ENCODE measurements around the gene RPS6KC1.
"Not testable (repeated sequence)": the region's sequence is repeated elsewhere in the genome, so short reads cannot be mapped to it uniquely, and the experiment has no call there.

Gene RPS6KC1

DNA sequence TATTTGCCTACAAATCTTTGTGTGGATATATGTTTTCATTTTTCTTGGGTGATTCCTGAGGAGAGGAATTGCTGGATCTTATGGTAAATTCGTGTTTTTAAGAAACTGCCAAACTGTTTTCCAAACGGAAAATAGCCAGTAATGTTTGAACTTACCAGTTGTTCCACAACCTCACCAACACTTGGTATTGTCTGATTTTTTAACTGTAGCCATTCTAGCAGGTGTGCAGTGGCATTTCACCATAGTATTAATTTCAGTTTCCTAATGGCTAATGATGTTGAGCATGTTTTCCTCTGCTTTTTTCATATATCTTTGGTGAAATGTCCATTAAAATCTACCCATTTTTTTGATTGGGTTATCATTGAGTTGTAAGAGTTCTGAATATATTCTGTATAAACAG lies 56.6 kb downstream of the RPS6KC1 start:
- FAIRE-seq: no peak

- FAIRE-seq: no peak
Observed at GRCh38 chr1:213110349-213111300, 59.6 kb downstream of the RPS6KC1 start.

GRCh38 chr1:213111502-213111901 lies 60.5 kb downstream of the RPS6KC1 start:
- FAIRE-seq: peak; percentile 83

- not testable (repeated sequence) for FAIRE-seq
Observed at GRCh38 chr1:213112723-213113122, 61.7 kb downstream of the RPS6KC1 start.

- FAIRE-seq: not testable (repeated sequence)
Observed at GRCh38 chr1:213117699-213118180, 66.7 kb downstream of the RPS6KC1 start.

- FAIRE-seq: no peak
Observed at GRCh38 chr1:213119794-213120193, 68.8 kb downstream of the RPS6KC1 start.

- FAIRE-seq: no peak
Observed at GRCh38 chr1:213120386-213120785, 69.3 kb downstream of the RPS6KC1 start.

DNA sequence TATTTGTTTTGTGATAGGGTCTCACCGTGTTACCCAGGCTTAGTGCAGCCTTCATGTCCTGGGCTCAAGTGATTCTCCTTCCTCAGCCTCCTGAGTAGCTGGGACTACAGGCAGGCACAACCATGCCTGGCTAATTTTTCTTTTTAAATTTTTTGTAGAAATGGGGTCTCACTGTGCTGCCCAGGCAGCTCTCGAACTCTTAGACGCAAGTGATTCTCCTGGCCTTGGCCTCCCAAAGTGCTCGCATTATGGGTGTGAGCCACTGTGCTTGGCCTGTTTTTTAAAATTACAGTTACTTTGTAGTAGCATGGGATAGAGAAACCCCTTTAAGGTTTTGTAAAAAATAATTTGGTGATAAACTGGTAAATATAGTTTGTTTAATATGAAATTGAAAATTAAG lies 69.9 kb downstream of the RPS6KC1 start:
- no peak for FAIRE-seq

GRCh38 chr1:213122514-213122929 lies 71.5 kb downstream of the RPS6KC1 start:
- peak; percentile 95 for FAIRE-seq

DNA sequence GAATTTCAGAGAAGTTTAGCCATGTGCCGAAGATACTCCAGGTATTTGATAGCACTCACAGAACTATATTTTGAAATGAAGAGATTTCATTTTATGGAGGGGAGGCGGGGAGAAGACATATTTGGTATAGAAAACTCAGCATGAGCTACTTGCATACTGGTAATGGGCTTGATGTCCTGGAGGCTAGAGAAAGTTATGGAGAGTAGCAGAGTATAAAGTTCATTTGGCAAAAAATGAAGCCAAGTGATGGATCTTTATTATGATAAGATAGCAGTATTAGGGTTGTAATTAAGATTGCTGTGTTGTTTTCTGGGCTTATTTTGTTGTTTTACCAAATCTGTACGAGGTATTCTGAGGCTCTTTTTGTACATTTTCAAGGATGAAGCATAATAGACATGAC lies 72.0 kb downstream of the RPS6KC1 start:
- no peak for FAIRE-seq

- no peak for FAIRE-seq
Observed at GRCh38 chr1:213123536-213123935, 72.5 kb downstream of the RPS6KC1 start.

DNA sequence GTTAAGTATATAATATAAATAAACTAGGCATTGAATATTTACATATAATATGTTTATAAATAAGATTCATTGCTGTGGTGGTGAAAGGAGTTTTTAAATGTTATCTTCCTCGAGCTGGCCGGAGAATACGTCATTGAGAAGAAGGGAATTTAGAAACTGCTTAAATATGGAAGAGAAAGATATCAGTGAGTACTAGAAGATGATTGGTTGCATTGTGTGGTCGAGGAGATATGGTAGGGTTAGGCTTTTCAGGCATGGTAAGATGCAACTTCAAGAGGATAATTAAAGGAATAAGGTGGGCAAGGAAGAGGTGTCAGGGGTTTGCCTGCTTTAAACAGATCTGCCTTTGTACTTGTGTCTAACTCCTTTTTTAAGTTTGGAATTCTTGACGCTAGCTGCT lies 73.5 kb downstream of the RPS6KC1 start:
- no peak for FAIRE-seq

DNA sequence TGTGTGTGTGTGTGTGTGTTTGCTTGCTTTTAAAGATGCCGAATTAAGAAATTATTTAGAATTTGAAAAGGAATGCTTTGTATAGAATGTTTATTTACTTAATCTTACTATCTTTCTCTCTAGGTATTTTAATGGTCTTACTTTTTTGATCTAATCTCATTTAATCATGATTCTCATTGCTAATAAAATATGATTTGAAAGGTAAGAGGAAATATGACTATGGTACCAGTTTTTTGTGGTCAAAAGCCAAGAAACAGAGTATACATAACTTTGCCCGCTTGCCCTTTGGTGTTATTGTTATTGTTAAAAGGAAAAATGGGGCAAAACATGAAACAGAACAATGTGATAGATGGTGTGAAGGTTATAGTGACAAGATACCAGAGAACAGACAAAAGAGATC lies 74.6 kb downstream of the RPS6KC1 start:
- no peak for FAIRE-seq

DNA sequence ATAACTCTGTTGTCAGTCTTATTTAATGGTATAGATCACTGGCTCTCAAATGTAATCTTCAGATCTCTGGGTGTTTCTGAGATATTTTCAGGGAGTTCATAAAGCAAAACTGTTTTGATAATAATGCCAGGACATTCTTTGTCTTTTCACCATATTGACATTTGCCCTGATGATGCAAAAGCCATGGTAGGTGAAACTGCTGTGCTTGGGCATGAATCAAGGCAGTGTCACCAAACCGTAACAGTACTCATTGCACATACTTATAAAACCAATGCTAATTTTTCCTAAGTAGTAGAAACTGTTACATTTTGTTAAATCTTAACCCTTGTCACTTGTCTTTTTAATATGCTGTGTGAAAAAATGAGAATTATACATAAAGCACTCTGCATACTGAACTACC lies 76.0 kb downstream of the RPS6KC1 start:
- FAIRE-seq: no peak

- FAIRE-seq: peak; percentile 79
Observed at GRCh38 chr1:213131851-213132655, 81.0 kb downstream of the RPS6KC1 start.

- FAIRE-seq: no peak
Observed at GRCh38 chr1:213135572-213135971, 84.5 kb downstream of the RPS6KC1 start.

DNA sequence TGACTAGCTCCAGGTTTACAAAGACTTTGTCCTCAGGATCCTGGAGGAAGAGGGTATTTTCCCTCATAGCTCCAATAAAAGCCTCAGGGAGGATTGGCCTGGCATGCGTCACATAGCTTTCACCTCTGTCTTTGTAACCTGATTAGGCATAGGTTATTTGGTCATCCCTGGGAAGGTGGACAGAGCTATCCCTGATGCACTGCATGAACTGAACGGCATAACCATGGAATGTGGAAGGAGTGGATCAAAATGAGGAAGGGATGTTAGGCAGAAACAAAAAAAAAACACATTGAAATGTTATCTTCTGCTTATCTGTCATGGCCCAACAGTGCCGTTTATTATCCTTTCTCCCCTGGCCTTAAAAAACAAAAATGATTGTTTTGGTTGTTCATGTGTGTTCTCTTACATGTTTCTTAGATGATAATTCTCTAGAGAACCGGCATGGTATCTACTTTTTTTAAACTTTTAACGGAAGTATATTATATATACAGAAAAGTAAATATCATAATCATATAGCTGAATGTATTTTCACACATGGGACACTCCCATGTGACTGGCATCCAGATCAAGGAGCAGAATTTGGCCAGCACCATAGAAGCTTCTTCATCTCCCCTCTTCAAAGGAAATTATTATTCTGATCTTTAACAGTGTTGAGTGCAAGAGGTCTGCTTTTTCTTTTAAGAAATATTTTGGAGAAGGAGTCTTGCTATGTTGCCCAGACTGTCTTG lies 85.3 kb downstream of the RPS6KC1 start:
- no peak for FAIRE-seq

- FAIRE-seq: no peak
Observed at GRCh38 chr1:213138391-213138790, 87.3 kb downstream of the RPS6KC1 start.

- FAIRE-seq: no peak
Observed at GRCh38 chr1:213138892-213139291, 87.9 kb downstream of the RPS6KC1 start.

DNA sequence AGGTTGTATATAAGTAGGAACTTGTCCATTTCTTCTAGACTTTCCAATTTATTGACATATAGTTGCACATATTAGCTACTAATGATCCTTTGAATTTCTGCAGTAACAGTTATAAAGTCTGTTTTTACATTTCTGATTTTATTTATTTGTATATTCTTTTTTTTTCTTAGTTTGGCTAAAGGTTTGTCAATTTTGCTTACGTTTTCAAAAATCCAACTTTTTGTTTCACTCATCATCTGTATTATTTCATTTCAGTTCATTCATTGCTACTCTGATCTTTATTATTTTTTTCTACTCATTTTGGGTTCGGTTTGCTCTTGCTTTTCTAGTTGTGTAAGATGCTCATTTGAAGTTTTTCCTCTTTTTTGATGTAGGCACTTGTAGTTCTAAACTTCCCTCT lies 97.9 kb downstream of the RPS6KC1 start:
- FAIRE-seq: peak; percentile 51

- not testable (repeated sequence) for FAIRE-seq
Observed at GRCh38 chr1:213150090-213150489, 99.0 kb downstream of the RPS6KC1 start.

DNA sequence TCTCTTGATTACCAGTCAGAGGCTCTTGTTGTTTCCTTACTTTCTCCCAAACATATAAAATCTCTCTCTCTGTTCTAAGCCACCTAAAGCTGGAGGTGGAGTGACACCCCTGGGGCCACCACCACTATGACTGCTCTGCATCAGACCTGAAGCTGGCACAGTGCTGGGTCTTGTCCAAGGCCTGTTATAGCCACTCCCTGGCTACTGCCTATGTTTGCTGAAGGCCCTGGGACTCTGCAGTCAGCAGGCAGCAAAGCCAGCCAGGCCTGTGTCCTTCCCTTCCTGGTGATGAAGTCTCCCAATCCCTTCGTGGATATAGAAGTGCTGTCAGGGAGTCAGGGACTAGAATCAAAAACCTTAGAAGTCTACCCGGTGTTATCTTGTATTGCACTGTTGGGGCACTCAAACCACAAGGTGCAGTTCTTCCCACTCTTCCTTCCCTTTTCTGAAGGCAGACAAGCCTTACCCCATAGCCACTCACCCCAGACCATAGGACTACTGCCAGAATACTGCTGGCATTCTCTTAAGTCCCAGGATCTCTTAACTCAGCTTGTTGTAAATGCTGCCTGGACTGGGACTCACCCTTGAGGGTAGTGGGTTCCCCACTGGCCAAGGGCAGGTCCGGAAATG lies 103.1 kb downstream of the RPS6KC1 start:
- no peak for FAIRE-seq
